HG03064 (cell line): ENCODE measurements around the gene TIGD1.
"Not testable (repeated sequence)": the region's sequence is repeated elsewhere in the genome, so short reads cannot be mapped to it uniquely, and the experiment has no call there.

Experiments
- ATAC-seq: cut with Tn5 transposase; IDR thresholded peaks from one replicate; pipeline ENCODE4 v1.9.1; 2021; ENCODE audit warnings: low read depth; ENCODE audit not compliant: unreplicated experiment

TIGD1 gene

DNA sequence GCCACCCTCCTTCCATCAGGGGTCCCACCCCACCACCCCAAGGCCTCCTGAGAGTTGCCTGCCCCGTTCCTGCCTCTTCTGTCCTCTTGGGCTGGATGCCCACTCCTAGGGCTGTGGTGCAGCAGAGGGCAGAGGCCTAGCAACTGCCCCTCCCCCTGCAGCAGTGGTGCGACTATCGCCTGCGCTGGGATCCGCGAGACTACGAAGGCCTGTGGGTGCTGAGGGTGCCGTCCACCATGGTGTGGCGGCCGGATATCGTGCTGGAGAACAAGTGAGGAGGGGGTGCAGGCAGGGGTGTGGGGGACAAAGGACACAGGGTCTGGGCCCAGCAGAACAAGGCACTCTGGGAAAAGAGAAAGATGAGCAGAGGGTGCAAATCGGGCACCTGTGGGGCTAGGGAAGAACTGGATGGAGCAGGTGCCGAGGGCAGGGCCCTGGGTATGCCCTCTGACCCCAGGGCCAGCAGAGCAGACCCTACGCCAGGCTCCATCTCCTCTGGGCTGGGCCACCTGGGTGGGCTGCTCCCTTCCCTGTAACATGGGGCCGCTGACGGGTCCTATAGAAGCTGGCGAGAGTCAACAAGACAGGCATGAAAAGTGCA, 9.8 kb downstream of the TIGD1 start:
- ATAC-seq: no peak

DNA sequence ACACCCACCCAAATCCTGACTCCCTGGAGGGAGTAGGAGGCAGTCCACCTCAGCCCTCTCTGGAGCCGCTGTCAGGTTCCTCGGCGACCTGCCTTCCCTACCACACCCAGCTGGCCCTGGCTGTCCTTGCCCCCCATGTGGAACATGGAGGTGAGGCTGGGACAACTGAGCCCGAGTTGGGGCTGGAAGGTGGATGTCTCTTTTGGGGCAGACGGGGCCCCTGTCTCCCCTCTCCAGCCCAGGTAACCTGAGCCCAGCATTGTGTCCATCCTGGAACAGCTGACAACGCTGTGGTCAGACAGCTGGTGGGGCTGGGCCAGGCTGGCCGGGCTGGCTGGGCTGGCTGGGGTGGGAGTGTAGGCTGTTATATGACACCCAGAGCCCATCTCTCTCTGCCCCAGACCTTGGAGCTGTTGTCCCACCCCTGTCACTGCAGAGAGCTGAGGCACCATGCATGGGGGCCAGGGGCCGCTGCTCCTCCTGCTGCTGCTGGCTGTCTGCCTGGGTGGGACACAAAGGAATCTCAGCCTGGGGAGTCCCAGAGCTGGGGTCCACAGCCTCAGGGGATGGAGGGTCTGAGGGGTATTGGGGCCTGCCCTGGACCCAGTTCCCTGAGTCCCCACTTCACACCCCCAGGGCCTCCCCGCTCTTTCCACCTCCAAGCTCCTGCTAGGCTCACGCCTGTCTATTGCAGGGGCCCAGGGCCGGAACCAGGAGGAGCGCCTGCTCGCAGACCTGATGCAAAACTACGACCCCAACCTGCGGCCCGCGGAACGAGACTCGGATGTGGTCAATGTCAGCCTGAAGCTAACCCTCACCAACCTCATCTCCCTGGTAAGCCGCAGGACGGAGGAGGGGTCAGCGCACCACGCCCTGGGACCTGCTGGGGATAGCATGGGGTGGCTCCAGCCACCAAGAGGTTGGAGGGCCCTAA, 10.8 kb downstream of the TIGD1 start, which contains the start of gene CHRNG:
TSS of gene CHRNG (plus strand) at position 395 of the 934 bp plus-strand sequence. CDS start at position 451, 56 bp downstream.
- no peak for ATAC-seq

DNA sequence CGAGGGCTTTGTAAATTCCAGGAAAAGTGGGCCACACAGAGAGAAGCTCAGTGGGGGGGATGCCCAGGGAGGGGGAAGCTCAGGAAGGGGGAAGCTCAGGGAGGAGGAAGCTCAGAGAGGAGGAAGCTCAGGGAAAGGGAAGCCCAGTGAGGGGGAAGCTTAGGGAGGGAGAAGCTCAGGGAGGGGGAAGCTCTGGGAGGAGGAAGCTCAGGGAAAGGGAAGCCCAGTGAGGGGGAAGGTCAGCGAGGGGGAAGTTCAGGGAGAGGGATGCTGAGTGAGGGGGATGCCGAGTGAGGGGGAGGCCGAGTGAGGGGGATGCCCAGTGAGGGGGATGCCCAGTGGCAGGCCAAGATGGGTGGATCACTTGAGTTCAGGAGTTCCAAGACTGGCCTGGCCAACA, 11.7 kb downstream of the TIGD1 start:
- no peak for ATAC-seq

DNA sequence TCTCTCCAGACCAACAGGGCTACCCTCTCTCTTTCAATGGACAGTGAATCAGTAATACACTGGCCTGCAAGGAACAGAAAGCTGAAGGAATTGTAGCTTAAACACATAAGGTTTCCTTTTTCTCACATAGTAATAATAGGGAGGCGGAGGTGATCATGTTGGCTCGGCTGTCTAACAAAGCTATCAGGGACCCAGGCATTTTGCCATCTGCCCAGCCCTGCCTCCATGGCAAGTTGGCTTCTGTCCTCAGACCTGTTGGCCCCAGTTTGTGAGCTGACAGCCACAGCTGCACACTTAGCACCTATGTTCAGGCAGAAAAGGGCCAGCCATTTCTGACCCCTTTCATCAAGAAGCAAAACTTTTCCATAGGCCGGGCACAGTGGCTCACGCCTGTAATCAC, 12.9 kb downstream of the TIGD1 start:
- ATAC-seq: no peak

DNA sequence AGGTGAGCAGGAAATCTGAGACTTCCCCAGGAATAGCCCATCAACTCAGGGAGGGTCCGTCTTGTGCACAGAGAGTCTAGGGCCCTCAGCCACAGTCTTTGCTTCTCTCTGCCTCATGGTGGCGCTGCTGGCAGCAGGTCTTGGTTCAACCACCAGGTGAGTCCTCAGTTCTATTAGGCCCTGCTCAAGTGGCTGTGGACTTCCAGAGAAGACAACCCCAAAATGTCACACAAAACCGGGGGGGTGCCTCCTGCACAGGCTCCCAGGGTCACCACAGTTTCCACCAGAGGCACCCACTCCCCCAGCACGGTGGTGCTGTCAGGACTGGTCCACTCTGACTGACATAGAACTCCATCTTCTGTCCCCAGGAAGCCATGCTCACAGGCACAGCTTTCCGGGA, 13.3 kb downstream of the TIGD1 start:
- ATAC-seq: no peak

DNA sequence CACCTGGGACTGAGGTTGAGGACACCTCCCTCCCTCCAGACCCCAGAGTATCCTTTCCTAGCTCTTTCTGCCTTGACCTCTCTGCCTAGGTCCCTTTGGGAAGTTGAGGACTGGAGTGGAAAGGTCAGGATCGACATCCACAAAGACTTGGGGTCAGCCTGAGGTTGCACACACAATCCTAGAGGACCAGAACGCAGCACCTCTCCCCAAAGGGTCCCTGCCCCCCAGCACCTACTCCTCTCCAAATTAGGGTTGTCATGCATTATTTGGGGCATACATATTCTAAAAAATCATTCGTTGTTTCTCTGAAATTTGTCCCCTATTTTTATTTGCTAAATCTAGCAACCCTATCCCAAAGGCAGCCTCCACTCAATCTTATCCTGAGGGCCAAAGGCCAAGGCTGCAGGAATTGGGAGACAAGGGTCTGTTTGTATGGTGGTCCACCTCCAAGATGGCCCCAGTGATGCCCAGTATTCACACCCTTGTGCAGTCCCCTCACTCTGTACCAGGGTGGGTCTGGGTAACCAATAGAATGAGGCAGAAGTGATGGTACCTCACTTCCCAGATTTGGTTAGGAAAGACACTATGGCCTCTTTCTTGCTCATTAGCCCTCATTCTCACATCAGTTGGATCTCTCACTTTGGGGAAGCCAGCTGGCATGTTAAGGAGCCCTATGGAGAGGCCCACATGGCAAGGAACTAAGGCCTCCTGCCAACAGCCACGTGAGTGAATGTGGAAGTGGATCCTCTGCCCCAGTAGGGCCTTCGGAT, 14.4 kb downstream of the TIGD1 start:
- ATAC-seq: no peak

DNA sequence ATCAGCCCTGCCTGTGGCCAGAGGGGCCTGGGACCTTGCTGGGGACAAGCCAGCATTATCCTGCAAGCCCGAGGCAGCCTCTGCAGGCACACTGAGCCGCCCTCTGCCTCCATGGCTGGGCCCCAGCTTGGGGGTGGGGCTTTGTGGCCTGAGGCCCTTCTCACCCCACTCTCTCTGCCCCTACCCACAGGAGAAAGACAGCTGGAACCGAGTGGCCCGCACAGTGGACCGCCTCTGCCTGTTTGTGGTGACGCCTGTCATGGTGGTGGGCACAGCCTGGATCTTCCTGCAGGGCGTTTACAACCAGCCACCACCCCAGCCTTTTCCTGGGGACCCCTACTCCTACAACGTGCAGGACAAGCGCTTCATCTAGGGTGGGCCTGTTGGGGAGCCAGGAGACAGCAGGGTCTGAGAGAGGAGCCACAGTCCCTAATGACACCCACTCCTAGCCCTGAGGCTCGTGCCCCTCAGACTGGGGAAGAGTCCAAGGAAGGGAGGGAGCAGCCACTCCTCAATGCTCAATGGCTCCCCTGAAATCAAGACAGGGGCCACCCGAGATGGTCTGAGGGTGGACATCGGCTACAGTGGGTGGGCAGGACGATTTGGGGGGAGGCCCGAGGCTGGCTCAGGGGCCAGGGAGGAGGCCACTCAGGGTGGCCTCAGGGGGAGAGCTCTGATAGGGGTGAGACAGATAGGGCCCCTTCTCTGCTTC, 15.3 kb downstream of the TIGD1 start:
- no peak for ATAC-seq

DNA sequence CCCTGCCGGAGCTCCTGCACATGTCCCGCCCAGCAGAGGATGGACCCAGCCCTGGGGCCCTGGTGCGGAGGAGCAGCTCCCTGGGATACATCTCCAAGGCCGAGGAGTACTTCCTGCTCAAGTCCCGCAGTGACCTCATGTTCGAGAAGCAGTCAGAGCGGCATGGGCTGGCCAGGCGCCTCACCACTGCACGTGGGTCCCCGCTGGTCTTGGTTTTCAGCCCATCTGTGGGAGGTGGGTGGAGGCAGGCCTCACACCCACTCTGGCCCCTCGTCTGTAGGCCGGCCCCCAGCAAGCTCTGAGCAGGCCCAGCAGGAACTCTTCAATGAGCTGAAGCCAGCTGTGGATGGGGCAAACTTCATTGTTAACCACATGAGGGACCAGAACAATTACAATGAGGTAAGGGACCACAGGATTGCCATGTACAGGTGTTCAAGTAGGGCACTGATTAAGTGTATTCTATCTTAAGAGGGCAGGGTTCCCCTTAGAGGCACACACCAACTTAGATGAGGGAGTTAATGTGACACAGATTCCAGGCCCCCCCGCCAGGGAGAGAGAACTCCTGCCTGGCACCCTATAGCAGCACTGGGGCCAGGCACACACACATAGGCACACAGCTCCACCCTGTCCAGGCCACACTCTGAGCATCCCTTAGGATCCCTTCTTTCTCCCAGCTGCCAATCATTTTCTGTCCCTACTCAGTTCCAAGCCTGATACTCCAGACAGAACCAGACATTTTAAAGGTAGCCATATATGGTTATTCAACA, 16.2 kb downstream of the TIGD1 start:
- no peak for ATAC-seq

DNA sequence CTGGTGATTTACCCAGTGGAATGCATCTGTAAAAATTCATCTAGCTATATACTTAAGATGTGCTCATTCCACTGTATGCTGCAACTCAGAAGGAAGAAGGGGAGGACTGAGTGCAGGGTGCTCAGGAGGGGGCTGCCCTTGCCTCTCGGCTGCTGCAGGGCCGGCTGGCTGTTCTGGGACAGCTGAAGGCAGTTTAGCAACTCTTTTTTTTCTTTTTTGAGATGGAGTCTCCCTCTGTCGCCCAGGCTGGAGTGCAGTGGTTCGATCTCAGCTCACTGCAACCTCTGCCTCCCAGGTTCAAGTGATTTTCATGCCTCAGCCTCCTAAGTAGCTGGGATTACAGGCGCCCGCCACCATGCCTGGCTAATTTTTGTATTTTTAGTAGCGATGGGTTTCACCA, 17.5 kb downstream of the TIGD1 start:
- not testable (repeated sequence) for ATAC-seq

DNA sequence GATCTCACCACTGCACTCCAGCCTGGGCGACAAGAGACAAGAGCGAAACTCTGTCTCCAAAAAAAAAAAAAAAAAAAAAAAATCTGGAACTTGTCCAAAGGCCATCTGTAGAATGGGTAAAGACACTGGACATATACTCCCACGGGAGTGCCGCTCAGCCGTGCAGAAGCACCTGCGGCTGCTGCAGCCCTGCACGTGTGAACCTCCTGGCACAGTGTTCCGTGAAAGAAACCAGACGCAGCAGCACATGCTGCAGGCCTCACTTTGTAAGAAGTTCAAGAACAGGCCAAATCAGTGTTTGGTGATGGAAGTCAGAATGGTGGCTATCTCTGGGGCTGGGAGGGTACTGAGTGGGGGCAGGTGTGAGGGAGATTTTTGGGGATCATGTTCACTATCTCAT, 17.9 kb downstream of the TIGD1 start:
- ATAC-seq: no peak

DNA sequence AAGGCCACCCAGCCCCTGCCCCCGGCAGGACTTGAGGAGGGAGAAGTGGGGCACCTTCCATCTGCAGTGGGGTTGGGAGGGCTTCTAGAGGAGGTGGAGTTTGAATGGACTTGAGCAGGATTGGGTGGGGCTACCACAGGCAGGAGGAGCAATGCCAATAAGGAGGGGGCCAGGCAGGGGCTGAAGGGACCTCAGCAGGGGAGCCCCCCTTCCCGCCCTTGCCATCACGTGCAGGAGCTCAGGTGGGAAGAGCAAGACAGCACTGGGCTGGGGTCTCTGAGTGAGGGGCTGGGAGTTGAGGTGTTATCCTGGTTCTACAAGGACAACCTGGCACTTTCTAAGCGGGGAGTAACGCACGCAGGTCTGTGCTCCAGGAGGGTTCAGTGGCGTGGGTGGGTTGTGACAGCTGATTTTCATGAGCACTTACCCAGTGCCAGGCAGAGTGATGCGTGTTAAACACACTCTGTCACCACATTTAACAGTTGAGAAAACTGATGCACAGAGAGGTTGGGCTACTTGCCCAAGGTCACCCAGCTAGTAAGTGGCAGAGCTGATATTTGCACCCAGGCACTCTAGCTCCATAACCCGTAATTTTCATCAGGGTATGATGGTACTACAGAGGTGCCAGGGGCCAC, 19.6 kb downstream of the TIGD1 start:
- ATAC-seq: no peak

DNA sequence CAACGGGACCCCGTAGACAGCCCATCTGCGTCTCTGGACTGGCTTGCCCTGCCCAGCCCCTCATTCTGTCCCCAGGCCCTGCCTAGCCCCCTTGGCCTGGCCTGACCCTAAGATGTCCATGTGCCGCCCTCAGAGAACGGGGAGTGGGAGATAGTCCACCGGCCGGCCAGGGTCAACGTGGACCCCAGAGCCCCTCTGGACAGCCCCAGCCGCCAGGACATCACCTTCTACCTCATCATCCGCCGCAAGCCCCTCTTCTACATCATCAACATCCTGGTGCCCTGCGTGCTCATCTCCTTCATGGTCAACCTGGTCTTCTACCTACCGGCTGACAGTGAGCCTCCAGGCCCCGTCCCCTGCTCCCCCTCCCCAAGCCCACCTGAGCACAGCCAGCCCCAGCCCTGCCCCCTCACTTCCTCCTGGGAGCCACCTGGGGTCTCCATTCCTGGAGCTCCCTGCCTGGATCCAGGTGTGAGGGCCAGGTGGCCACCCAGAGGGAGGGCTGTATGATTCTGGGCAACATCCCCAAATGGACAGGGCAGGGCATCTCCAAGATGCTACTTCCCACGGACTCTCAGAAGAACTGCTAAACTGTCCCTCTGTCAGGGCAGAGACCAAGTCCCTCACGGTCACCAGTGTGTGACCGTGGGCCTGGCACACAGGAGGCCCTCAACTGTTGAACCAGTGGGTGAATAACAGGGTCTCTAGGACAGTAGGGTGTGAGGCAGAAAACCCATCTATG, 20.4 kb downstream of the TIGD1 start:
- no peak for ATAC-seq

DNA sequence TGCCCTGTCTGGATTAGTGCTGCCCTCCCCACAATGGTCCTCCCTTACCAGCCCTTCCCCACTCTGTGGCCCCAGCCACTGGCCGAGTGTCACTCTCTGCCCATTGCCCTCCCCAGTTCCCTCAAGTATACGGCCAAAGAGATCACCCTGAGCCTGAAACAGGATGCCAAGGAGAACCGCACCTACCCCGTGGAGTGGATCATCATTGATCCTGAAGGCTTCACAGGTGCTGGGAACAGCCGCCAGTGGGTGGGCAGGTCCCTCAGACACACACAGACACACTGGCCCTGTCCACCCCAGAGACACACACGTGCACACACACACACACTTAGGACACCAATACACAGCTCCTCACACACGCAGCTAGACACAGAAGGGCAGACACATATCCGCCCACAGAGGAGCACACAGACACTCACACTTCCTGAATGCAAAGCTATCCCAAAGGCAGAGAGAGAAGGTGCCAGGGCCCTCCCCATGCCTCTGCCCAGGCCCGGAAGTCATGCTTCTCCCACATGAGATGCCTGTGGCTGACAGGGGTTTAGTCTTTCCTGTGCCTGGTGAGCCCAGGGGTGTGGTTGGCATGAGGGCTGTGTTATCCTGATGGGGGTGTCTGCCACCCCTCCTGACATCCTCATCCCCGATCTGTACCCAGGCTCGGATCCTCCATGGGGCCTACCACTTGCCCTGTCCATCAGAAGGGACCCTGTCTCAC, 21.5 kb downstream of the TIGD1 start:
- ATAC-seq: no peak

DNA sequence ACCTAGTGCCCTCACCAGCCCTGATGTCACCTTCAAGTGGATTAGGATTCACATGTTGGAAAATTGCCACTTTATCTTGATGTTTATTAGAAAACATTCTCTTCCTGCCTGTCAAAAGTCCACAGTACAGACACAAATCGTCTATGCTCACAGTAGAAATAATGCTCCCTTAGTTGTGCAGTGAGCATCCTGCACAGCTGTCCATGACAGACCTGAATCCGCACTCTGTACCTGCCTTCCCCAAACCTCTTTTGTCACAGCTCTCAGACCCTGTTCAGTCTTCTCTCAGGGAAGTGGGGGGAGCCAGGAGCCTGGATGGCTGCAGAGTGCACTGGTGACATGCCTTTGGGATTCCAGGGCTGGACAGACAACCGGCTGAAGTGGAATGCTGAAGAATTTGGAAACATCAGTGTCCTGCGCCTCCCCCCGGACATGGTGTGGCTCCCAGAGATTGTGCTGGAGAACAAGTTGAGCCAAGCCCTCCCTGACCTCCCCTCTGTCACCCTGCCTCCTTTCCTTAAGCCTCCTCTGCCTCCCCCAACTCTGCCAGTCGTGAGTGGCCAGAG, 22.4 kb downstream of the TIGD1 start:
- no peak for ATAC-seq

DNA sequence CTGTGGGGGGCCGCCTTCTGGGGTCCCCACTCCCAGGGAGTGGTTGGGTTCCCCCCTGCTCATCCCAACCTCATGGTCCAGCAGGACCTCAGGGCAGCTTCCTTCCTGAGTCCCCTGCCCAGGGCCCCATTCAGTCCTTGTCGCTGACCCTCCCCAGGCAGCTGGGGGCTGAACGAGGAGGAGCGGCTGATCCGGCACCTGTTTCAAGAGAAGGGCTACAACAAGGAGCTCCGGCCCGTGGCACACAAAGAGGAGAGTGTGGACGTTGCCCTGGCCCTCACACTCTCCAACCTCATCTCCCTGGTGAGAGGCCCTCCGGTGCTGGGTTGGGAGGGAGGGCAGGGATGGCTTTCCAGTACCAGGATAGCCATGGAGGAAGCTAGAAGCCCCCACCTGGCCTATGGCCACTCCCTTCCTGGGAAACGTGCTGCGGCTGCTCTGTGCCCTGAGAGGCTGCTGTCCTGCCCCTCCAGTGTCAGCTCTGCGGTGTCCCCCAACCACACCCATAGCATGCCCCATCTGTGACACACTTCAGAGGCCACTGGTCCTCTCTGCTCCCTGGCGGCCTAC, 23.9 kb downstream of the TIGD1 start:
- ATAC-seq: no peak

DNA sequence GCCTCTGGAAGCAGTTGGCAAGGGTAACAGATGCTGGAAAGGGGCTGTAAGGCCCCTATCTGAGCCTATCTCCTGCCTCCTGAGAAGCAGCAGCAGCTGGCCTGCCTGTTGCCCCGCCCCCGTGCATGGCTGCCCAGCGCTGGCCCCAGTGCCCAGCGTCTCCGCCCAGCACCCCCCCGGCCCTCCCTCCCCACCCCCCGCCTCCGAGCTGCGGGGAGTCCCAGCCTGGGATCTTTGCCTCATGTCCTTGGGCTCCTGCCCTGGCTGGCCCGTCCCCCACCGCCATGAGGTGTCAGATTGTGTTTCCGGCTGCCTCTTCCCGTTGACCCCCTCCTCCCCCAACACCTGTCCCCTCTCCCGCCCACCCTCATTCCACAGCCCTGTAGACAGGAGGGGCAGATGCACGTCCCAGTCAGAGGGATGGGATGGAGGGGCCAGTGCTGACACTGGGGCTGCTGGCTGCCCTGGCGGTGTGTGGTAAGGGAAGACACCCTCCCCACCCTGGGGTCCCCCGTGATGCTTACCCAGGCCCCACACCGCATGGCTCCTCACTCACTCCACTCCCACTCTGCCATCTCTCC, 24.5 kb downstream of the TIGD1 start, which contains the start of gene CHRND:
TSS of gene CHRND (plus strand) at position 370 of the 581 bp plus-strand sequence. CDS start at position 426, 56 bp downstream.
- no peak for ATAC-seq

DNA sequence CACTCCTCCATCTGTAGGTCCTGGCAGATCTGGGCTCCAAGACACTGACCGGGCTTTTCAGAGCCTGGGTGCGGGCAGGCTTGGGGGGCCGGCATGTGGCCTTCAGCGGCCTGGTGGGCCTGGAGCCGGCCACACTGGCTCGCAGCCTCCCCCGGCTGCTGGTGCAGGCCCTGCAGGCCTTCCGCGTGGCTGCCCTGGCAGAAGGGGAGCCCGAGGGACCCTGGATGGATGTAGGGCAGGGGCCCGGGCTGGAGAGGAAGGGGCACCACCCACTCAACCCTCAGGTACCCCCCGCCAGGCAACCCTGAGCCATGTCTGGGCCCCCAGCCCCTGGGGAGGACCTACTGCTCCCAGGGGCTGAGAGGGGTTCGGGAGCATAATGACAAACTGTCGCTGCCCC, 25.2 kb downstream of the TIGD1 start:
- no peak for ATAC-seq
